K562 (cell line): Measurements from ENCODE around the gene CEP350. TPM values are rescaled to one million over a fixed set of nuclear protein-coding genes. Genes with fewer than 3 reads are reported as not detected.

Experiments used
- EGR1 ChIP-seq: fragments of 450-650 bp; conservative IDR thresholded peaks from 2 replicates; pipeline ENCODE4 v1.6.1; 2017; ENCODE audit warnings: mild to moderate bottlenecking
- HMG20A ChIP-seq: fragments of 450-650 bp; formaldehyde crosslinking; conservative IDR thresholded peaks from 2 replicates; pipeline ENCODE4 v1.4.0; 2020; ENCODE audit warnings: mild to moderate bottlenecking, mixed read lengths
- MCM7 ChIP-seq, 2 experiments: fragments of 450-650 bp; IDR thresholded peaks; 2 replicates each; pipeline ENCODE4 v1.6.1; 2016 to 2018
- MLX ChIP-seq, 2 experiments: fragments of 450-650 bp in 1 of 2; sonication (generic) in 1 of 2; formaldehyde crosslinking; conservative IDR thresholded peaks; 2 replicates each; pipeline versions ENCODE4 v1.4.0 to v1.8.1; 2020 to 2022; ENCODE audit warnings: mild to moderate bottlenecking in 1 of 2, missing genetic modification reagents in 1 of 2
- NCOA4 ChIP-seq: fragments of 450-650 bp; IDR thresholded peaks from 2 replicates; pipeline ENCODE4 v1.6.1; 2018; ENCODE audit warnings: mild to moderate bottlenecking; ENCODE audit not compliant: partially characterized antibody
- OTX1 ChIP-seq: fragments of 450-650 bp; formaldehyde crosslinking; IDR thresholded peaks from 2 replicates; pipeline ENCODE4 v1.4.0; 2022; ENCODE audit warnings: mild to moderate bottlenecking
- PCBP2 ChIP-seq: fragments of 200-400 bp; formaldehyde crosslinking; IDR thresholded peaks from 2 replicates; pipeline ENCODE4 v1.6.1; 2018; ENCODE audit warnings: low read length, low read depth, mild to moderate bottlenecking, moderate library complexity; ENCODE audit not compliant: poor library complexity, severe bottlenecking
- RREB1 ChIP-seq: fragments of 250-450 bp; sonication (Bioruptor Pico); IDR thresholded peaks from 2 replicates; pipeline ENCODE4 v1.4.0; 2020
- SIN3B ChIP-seq: fragments of 450-650 bp; IDR thresholded peaks from 2 replicates; pipeline ENCODE4 v1.6.1; 2017; ENCODE audit warnings: low read depth, mild to moderate bottlenecking, moderate library complexity
- SMARCC2 ChIP-seq: fragments of 450-650 bp; IDR thresholded peaks from 2 replicates; pipeline ENCODE4 v1.6.1; 2017; ENCODE audit warnings: antibody characterized with exemption, moderate library complexity, mild to moderate bottlenecking, low read depth
- SREBF2 ChIP-seq: sonication (generic); formaldehyde crosslinking; IDR thresholded peaks from 2 replicates; pipeline ENCODE4 v1.4.0; 2020; ENCODE audit warnings: mild to moderate bottlenecking, missing genetic modification reagents
- TAF7 ChIP-seq: fragments of 450-650 bp; IDR thresholded peaks from 2 replicates; pipeline ENCODE4 v1.6.1; 2016; ENCODE audit warnings: missing genetic modification characterization, missing compliant biosample characterization
- TBP ChIP-seq: optimal IDR thresholded peaks from 2 replicates; pipeline ENCODE3; 2011; ENCODE audit warnings: low read depth, low read length, improper control_type of control experiment
- ZNF318 ChIP-seq, 2 experiments: fragments of 450-650 bp; IDR thresholded peaks; 2 replicates each; pipeline ENCODE4 v1.6.1; 2016; ENCODE audit warnings: mild to moderate bottlenecking in 2 of 2, borderline replicate concordance in 1 of 2, low read depth in 1 of 2, moderate library complexity in 1 of 2
- polyA plus RNA-seq, 8 experiments: library from polyadenylated mRNA; depleted of rRNA in 4 of 8; stranded (reverse) in 5 of 8; unstranded in 3 of 8; fragments of >200 nt; fragmentation: Nextera tagmentation in 2 of 8; fragmentation: Illumina TruSeq in 1 of 8; extraction: Ambion mirVana in 2 of 8; extraction: Trizol in 1 of 8; gene quantifications; 2 replicates each; pipeline versions ENCODE4 v1.2.1 to v1.2.3, GENCODE V29; 2011 to 2014; ENCODE audit warnings: inconsistent platforms in 1 of 8, missing spikeins in 1 of 8
- total RNA-seq, 7 experiments: library from RNA; depleted of rRNA in 6 of 7; stranded (reverse); fragments of >200 nt in 6 of 7; fragmentation: Illumina TruSeq in 2 of 7; extraction: Trizol in 2 of 7; gene quantifications; 2 replicates each; pipeline versions ENCODE4 v1.2.1 to v1.2.3, GENCODE V29; 2011 to 2021; ENCODE audit warnings: low replicate concordance in 1 of 7

CEP350 gene
- total and polyA plus RNA-seq, 9 of the 15 experiments (the other 6 are each of a cell fraction or from before 2014, with no cell fraction given) = 8.3 to 64.3 (median 28.0) TPM

GRCh38 chr1:179953974-179954492 is 577 bp upstream of the CEP350 start (continued):
- TF ChIP-seq RREB1 (CRISPR knock-in tag) (no peak; the same call in 1 of the 2 replicates), PCBP2 (no peak), OTX1 (no peak), NCOA4 (no peak), SREBF2 (CRISPR knock-in tag) (no peak), MLX (CRISPR knock-in tag; conservative IDR thresholded peaks at IDR 0.05) (no peak), MCM7 (IDR thresholded peaks at IDR 0.05) (no peak), ZNF318 (IDR thresholded peaks at IDR 0.05; ENCODE audit: borderline replicate concordance in 1 of 2, low read depth in 1 of 2) (no peak), HMG20A (no peak), SIN3B (no peak), SMARCC2 (0 out of 2 replicates have a peak, but pooled peaks have one; percentile 77), TAF7 (tag) (peak; percentile 34; the same call in 1 of the 2 replicates), EGR1 (peak; percentile 70), TBP (no peak)
